Ectodermal cell (in vitro differentiated cells): ENCODE measurements around the gene ARL4A.

Experiments used
- H3K27ac ChIP-seq: 2 replicates; pipeline ENCODE4 v1.7.0; 2013; ENCODE audit warnings: mild to moderate bottlenecking, low read depth, low read length; ENCODE audit not compliant: insufficient read depth, poor library complexity, severe bottlenecking
- H3K27me3 ChIP-seq: 2 replicates; pipeline ENCODE4 v1.7.0; 2013; ENCODE audit warnings: mild to moderate bottlenecking, low read length; ENCODE audit not compliant: insufficient read depth, control insufficient read depth, poor library complexity, severe bottlenecking
- H3K36me3 ChIP-seq: one replicate; pipeline ENCODE4 v1.7.0; 2013; ENCODE audit warnings: low read length; ENCODE audit not compliant: control insufficient read depth, insufficient read depth
- H3K4me1 ChIP-seq: one replicate; pipeline ENCODE4 v1.7.0; 2013; ENCODE audit warnings: low read length; ENCODE audit not compliant: control insufficient read depth, insufficient read depth
- H3K4me3 ChIP-seq: 2 replicates; pipeline ENCODE4 v1.7.0; 2013; ENCODE audit warnings: low read depth, low read length, control low read depth; ENCODE audit not compliant: insufficient read depth
- H3K9me3 ChIP-seq: 2 replicates; pipeline ENCODE4 v1.7.0; 2013; ENCODE audit warnings: mild to moderate bottlenecking, low read length, moderate library complexity; ENCODE audit not compliant: control insufficient read depth
- WGBS, 2 experiments: methylation state at CpG; one replicate each; pipeline ENCODE4 v1.1.7; 2013; ENCODE audit warnings: missing lambda C conversion rate in 2 of 2; 5-methylcytosine and 5-hydroxymethylcytosine counted together

The ARL4A gene

GRCh38 chr7:12732428-12732827, 45.0 kb downstream of the ARL4A start:
- no peak overlapping the region for H3K4me3 ChIP-seq
- H3K4me1 ChIP-seq = peaks cover 6% of the 10 kb centered on the region
- no peaks in the 10 kb centered on the region for H3K9me3 ChIP-seq
- no peaks in the 10 kb centered on the region for H3K36me3 ChIP-seq
- 94 to 100% methylated on average over 1 of the region's 1 CpG for WGBS, 2 experiments
- H3K27ac ChIP-seq = no peak overlapping the region
- no peaks in the 10 kb centered on the region for H3K27me3 ChIP-seq

GRCh38 chr7:12735923-12736322, 48.5 kb downstream of the ARL4A start:
- no peaks in the 10 kb centered on the region for H3K9me3 ChIP-seq
- H3K27ac ChIP-seq = no peak overlapping the region
- no CpG with 5 or more reads among the region's 3 CpGs for WGBS, 2 experiments

GRCh38 chr7:12737373-12737772, 49.9 kb downstream of the ARL4A start:
- H3K27ac ChIP-seq = no peak overlapping the region
- 88 to 95% methylated on average over 1 of the region's 1 CpG for WGBS, 2 experiments
- H3K36me3 ChIP-seq = no peaks in the 10 kb centered on the region
- no peaks in the 10 kb centered on the region for H3K9me3 ChIP-seq
- H3K4me3 ChIP-seq = no peak overlapping the region
- H3K4me1 ChIP-seq = no peaks in the 10 kb centered on the region
- no peaks in the 10 kb centered on the region for H3K27me3 ChIP-seq

More at GRCh38 chr7:12735923-12736322, 48.5 kb downstream of the ARL4A start:
- no peaks in the 10 kb centered on the region for H3K27me3 ChIP-seq
- H3K4me1 ChIP-seq = no peaks in the 10 kb centered on the region
- no peaks in the 10 kb centered on the region for H3K36me3 ChIP-seq
- H3K4me3 ChIP-seq = no peak overlapping the region

- Histone ChIP-seq H3K27ac (no peak overlapping the region), H3K36me3 (no peaks in the 10 kb centered on the region), H3K9me3 (no peaks in the 10 kb centered on the region), H3K4me3 (no peak overlapping the region), H3K27me3 (no peaks in the 10 kb centered on the region), H3K4me1 (no peaks in the 10 kb centered on the region)
- WGBS, 2 experiments = 96% methylated on average over 2 of the region's 2 CpGs
Observed at GRCh38 chr7:12737836-12738235, 50.4 kb downstream of the ARL4A start.

GRCh38 chr7:12738665-12739064, 51.2 kb downstream of the ARL4A start:
- H3K4me1 ChIP-seq = no peaks in the 10 kb centered on the region
- H3K4me3 ChIP-seq = no peak overlapping the region
- H3K9me3 ChIP-seq = no peaks in the 10 kb centered on the region
- WGBS, 2 experiments = 34 to 62% methylated on average over 2 of the region's 2 CpGs
- no peaks in the 10 kb centered on the region for H3K27me3 ChIP-seq
- no peaks in the 10 kb centered on the region for H3K36me3 ChIP-seq
- no peak overlapping the region for H3K27ac ChIP-seq
